OCI-LY1 (cell line): ENCODE measurements around the gene TBC1D7.

Experiments
- H2AFZ ChIP-seq: fragments of 200-600 bp; sonication (generic), shearing (Covaris generic); 2 replicates; pipeline ENCODE4 v1.6.0; 2014; ENCODE audit warnings: antibody characterized with exemption, mild to moderate bottlenecking, low read length
- H3F3A ChIP-seq: fragments of 200-600 bp; sonication (generic), shearing (Covaris generic); 2 replicates; pipeline ENCODE4 v1.6.0; 2014; ENCODE audit warnings: mild to moderate bottlenecking, antibody characterized with exemption, low read length, moderate library complexity; ENCODE audit not compliant: insufficient read depth
- H3K27ac ChIP-seq: fragments of 200-600 bp; sonication (generic); 2 replicates; pipeline ENCODE4 v1.5.1; 2014; ENCODE audit warnings: low read length, mixed run types, mild to moderate bottlenecking, low read depth; ENCODE audit not compliant: poor library complexity, severe bottlenecking
- H3K27me3 ChIP-seq: fragments of 200-600 bp; sonication (generic); 2 replicates; pipeline ENCODE4 v1.6.0; 2014; ENCODE audit warnings: antibody characterized with exemption, mild to moderate bottlenecking, low read length, moderate library complexity; ENCODE audit not compliant: insufficient read depth
- H3K36me3 ChIP-seq: fragments of 200-600 bp; sonication (generic); 2 replicates; pipeline ENCODE4 v1.6.1; 2014; ENCODE audit warnings: mild to moderate bottlenecking, antibody characterized with exemption, low read length, moderate library complexity, mixed read lengths; ENCODE audit not compliant: insufficient read depth
- H3K4me1 ChIP-seq: fragments of 200-600 bp; sonication (generic); 2 replicates; pipeline ENCODE4 v1.5.1; 2014; ENCODE audit warnings: mild to moderate bottlenecking, low read length, moderate library complexity; ENCODE audit not compliant: insufficient read depth, severe bottlenecking
- H3K4me2 ChIP-seq: fragments of 200-600 bp; sonication (generic), shearing (Covaris generic); 2 replicates; pipeline ENCODE4 v1.6.1; 2014; ENCODE audit warnings: low read length
- H3K4me3 ChIP-seq: fragments of 200-600 bp; sonication (generic); 2 replicates; pipeline ENCODE4 v1.5.1; 2014; ENCODE audit warnings: low read length, low read depth, mild to moderate bottlenecking, mixed read lengths; ENCODE audit not compliant: poor library complexity, severe bottlenecking
- H3K79me2 ChIP-seq: fragments of 200-600 bp; shearing (Covaris generic); 2 replicates; pipeline ENCODE4 v1.6.1; 2016; ENCODE audit warnings: mixed run types, low read length, mixed read lengths; ENCODE audit not compliant: insufficient read depth
- H3K9ac ChIP-seq: fragments of 200-600 bp; sonication (generic), shearing (Covaris generic); 2 replicates; pipeline ENCODE4 v1.6.1; 2014; ENCODE audit warnings: mild to moderate bottlenecking, low read length, mixed read lengths
- H3K9me2 ChIP-seq: fragments of 200-600 bp; sonication (generic), shearing (Covaris generic); 2 replicates; pipeline ENCODE4 v1.6.1; 2014; ENCODE audit warnings: low read depth, mild to moderate bottlenecking, low read length, mixed read lengths
- H3K9me3 ChIP-seq: fragments of 200-600 bp; shearing (Covaris generic); 2 replicates; pipeline ENCODE4 v1.6.1; 2014; ENCODE audit warnings: low read length, mixed read lengths
- H4K20me1 ChIP-seq: fragments of 200-600 bp; sonication (generic), shearing (Covaris generic); 2 replicates; pipeline ENCODE4 v1.6.0; 2016; ENCODE audit warnings: mild to moderate bottlenecking, low read length; ENCODE audit not compliant: insufficient read depth
- EZH2 ChIP-seq: fragments of 200-600 bp; sonication (generic), shearing (Covaris generic); IDR thresholded peaks from 2 replicates; pipeline ENCODE4 v1.8.0; 2017; ENCODE audit warnings: borderline replicate concordance, mixed run types, mild to moderate bottlenecking, antibody characterized with exemption, low read length, moderate library complexity, mixed read lengths
- TF ChIP-seq, protein P1 (sequence below): fragments of 200-600 bp; sonication (generic), shearing (Covaris generic); IDR thresholded peaks from 2 replicates; pipeline ENCODE4 v1.5.1; 2017; ENCODE audit warnings: mild to moderate bottlenecking, antibody characterized with exemption, low read length, moderate library complexity, mixed read lengths

The TBC1D7 gene

DNA sequence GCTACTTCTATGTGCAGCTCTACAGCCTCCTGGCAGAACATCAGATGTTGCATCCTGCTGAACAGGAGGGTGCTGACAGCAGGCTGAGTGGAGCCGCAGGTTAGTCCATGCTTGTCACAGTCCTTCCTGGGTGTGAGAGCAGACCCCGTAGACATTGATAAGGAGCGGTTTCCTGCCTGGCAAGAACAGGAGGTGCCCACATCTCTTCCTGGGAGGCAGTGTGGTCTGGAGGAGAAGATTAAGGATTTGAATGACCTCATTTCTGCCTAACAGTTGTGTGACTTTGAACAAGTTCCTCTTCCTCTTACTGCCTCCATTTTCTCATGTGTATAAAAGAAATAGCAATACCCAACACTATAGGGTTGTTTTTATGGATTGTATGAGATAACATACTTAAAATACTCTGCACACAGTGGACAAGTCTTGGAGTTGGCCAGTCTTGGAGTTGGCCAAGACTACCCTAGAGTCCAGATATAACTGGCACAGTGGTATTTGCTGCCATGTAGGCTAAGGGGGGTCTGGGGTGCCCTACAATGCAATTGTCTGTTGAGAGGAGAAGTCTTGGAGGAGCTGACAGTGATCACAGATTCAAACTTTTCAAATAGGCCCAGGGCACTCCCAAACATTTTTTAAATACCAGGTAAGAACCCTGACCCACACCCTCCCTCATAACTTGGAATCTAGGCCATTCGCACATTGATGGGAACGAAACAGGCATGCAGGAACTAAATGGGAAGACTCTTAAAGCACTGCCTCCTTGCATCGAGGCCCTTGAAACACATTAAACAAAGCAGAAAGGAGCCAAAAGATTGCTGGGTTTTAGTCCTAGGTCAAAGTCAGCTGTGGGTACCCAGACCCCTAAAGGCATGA lies 32.6 kb upstream of the TBC1D7 start:
- Histone ChIP-seq H3K79me2 (no peaks in the 10 kb centered on the region), H3K27me3 (no peaks in the 10 kb centered on the region), H3K4me2 (no peak overlapping the region), H3K4me1 (peaks cover 25% of the 10 kb centered on the region), H3K9ac (no peak overlapping the region), H4K20me1 (no peaks in the 10 kb centered on the region), H3K9me3 (no peaks in the 10 kb centered on the region), H3K9me2 (no peaks in the 10 kb centered on the region), H2AFZ (no peak overlapping the region), H3K4me3 (no peak overlapping the region), H3F3A (peaks cover 5% of the 10 kb centered on the region; the same call in 1 of the 2 replicates), H3K27ac (no peak overlapping the region), H3K36me3 (peaks cover 12% of the 10 kb centered on the region)
- TF ChIP-seq, protein P1, sequence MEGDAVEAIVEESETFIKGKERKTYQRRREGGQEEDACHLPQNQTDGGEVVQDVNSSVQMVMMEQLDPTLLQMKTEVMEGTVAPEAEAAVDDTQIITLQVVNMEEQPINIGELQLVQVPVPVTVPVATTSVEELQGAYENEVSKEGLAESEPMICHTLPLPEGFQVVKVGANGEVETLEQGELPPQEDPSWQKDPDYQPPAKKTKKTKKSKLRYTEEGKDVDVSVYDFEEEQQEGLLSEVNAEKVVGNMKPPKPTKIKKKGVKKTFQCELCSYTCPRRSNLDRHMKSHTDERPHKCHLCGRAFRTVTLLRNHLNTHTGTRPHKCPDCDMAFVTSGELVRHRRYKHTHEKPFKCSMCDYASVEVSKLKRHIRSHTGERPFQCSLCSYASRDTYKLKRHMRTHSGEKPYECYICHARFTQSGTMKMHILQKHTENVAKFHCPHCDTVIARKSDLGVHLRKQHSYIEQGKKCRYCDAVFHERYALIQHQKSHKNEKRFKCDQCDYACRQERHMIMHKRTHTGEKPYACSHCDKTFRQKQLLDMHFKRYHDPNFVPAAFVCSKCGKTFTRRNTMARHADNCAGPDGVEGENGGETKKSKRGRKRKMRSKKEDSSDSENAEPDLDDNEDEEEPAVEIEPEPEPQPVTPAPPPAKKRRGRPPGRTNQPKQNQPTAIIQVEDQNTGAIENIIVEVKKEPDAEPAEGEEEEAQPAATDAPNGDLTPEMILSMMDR: no peak
- no peak for TF ChIP-seq EZH2

DNA sequence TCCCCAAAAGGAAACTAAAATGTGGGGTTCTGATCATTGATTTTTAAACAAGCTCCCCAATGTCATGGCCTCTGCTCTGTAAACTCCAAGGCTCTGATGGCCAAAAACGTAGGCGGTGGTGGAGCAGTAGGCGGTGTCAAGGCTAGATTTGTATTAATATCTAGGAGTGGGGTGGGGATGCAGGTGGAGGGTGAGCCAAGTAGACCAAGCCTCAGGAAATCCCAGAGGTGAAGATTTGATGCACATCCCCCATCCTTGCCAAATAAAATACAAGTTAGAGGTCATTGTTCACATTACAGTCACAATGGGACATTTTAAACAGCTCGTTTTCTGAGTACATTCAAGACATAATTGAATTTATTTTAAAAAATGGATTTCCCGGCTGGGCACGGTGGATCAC lies 30.9 kb upstream of the TBC1D7 start:
- no peak overlapping the region for H3K9ac ChIP-seq
- H3K27ac ChIP-seq: no peak overlapping the region
- H4K20me1 ChIP-seq: no peaks in the 10 kb centered on the region
- H3F3A ChIP-seq: peaks cover 5% of the 10 kb centered on the region; the same call in 1 of the 2 replicates
- no peaks in the 10 kb centered on the region for H3K27me3 ChIP-seq
- peaks cover 41% of the 10 kb centered on the region for H3K4me1 ChIP-seq
- H3K9me2 ChIP-seq: no peaks in the 10 kb centered on the region
- H2AFZ ChIP-seq: no peak overlapping the region
- H3K4me2 ChIP-seq: no peak overlapping the region
- H3K4me3 ChIP-seq: no peak overlapping the region
- no peaks in the 10 kb centered on the region for H3K36me3 ChIP-seq
- no peaks in the 10 kb centered on the region for H3K9me3 ChIP-seq
- no peak for TF ChIP-seq EZH2
- TF ChIP-seq, protein P1: no peak
- no peaks in the 10 kb centered on the region for H3K79me2 ChIP-seq

DNA sequence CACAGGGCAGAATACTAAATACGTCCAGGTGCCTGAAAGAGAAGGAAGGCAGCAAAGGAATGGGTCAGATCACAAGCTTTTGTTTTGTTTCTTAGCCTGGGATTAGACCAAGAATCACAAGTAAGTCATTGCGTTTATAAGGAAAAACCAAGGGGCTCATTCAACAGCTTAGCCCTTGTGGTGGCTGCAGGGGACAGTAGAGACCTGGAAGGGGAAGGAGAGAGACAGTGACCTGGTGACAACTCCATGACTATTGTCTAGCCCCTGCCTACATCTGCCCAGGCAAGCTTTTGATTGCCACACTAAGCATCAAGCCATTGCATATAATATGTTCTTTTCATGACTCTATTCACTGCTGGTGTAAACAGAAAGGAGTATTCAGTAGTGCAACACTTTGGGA lies 30.2 kb upstream of the TBC1D7 start:
- Histone ChIP-seq H3K9me2 (no peaks in the 10 kb centered on the region), H3K36me3 (no peaks in the 10 kb centered on the region), H4K20me1 (no peaks in the 10 kb centered on the region), H3K9me3 (no peaks in the 10 kb centered on the region), H3F3A (peaks cover 5% of the 10 kb centered on the region; the same call in 1 of the 2 replicates), H3K4me1 (peaks cover 42% of the 10 kb centered on the region), H3K27ac (no peak overlapping the region), H3K79me2 (no peaks in the 10 kb centered on the region), H3K9ac (no peak overlapping the region), H3K4me3 (no peak overlapping the region), H3K4me2 (no peak overlapping the region), H2AFZ (no peak overlapping the region), H3K27me3 (no peaks in the 10 kb centered on the region)
- TF ChIP-seq, protein P1: no peak; the same call in 1 of the 2 replicates
- TF ChIP-seq EZH2: no peak
